GM12874 (cell line): ENCODE results near the gene SPSB1.

ENCODE experiments used
- TF ChIP-seq, protein P1 (sequence below): IDR thresholded peaks from 2 replicates; pipeline ENCODE4 v1.5.1; 2011; ENCODE audit warnings: low read depth, mild to moderate bottlenecking, control low read depth, low read length, moderate library complexity; ENCODE audit not compliant: insufficient read depth

The SPSB1 gene

DNA sequence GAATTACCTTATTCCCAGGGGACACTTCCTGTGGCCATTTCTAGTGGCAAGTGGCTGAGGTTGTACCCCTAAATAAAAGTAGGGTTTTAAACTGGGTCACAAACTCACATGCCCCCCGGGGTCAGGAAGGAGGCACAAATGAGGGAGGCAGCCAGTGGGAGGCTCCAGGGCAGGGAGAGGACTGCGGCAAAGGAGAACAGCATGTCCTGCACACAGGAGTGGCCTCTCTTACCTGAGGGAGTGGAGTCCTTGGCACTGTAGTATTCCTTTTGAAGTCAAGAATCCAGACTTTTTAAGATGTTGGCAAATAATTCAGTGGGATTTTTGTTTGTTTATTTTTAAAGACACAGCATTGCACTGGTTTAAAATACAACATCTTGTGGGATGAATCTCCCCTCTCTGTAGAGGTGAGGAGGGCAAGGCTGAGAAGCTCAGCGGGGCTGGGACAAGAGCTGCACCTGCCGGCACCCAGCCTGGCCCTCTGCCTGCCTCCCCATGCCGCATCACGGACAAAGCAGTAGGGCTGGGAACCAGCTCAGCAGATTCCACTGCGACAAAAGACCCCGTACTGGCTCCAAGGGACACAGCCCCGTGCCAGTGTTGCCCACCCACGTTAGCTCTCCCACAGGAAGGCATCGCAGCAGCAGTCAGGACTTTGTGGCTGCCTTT lies 22.2 kb downstream of the SPSB1 start:
- TF ChIP-seq, protein P1, sequence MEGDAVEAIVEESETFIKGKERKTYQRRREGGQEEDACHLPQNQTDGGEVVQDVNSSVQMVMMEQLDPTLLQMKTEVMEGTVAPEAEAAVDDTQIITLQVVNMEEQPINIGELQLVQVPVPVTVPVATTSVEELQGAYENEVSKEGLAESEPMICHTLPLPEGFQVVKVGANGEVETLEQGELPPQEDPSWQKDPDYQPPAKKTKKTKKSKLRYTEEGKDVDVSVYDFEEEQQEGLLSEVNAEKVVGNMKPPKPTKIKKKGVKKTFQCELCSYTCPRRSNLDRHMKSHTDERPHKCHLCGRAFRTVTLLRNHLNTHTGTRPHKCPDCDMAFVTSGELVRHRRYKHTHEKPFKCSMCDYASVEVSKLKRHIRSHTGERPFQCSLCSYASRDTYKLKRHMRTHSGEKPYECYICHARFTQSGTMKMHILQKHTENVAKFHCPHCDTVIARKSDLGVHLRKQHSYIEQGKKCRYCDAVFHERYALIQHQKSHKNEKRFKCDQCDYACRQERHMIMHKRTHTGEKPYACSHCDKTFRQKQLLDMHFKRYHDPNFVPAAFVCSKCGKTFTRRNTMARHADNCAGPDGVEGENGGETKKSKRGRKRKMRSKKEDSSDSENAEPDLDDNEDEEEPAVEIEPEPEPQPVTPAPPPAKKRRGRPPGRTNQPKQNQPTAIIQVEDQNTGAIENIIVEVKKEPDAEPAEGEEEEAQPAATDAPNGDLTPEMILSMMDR = no peak

DNA sequence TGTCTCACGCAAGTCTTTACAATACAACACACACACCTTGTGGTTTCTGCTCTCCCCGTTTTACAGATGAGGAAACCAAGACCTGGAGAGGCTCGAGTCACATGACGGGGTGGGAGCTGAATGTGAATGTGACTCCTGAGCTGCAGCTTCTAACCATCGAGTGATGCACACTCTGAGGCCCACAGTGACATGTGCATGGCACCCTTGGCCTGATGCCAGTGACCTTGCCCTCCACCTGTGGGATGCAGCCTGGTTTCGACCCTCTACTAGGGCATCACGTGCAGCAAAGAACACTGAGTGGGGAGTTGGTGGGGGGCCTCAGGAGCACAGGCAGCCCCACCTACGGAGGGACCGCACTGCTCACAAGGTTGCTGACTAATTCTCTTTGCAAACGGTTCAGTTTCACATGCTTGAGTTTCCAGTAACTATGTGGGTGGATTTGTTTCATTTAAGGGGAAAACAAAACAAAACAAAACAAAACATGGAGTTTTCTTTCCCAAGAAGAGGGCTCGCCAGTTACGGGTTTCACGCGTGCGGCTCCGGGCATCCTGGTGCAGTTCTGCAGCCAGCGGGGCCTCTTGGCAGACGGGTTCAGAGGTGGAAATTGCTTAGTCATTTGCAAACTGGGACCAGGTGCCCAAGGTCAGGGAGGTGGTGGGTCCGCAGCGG lies 22.9 kb downstream of the SPSB1 start:
- TF ChIP-seq, protein P1 = no peak

DNA sequence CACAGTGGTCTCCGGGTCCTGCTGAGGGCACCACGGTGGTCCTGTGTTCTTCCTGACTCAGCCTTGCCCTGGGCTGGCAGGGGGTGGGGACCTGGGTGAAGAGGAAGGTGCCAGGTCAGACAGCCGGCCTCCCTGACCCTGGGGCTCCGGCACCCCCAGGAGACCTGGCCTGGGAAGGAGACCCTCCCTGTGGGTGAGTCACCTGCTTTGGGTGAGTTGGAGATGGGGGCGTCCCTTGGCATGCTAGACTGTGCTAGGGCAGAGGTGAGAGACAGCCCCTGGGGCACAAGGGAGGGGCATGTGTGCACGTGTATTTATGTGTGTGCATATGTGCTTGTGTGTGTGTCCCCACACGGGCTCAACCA lies 23.4 kb downstream of the SPSB1 start:
- TF ChIP-seq, protein P1 = no peak

DNA sequence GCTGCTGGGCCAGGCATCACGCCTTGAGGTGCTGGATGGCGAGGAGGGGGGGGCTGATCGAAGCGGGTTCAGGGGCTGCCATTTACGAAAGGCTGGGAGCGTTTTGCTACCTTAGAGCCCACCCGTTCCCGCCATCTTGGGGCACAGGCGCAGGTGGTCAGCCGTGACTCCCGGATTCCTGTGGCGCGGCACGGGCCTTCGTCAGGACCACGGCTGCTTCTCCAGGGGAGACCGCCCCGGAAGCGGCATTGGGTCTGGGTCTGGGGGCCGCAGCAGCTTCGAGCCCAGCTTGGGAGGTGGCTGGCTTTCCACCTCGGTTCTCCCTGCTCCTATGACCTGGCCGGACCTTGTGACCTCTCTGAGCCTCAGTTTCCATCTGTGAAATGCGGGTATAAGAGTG lies 23.8 kb downstream of the SPSB1 start:
- TF ChIP-seq, protein P1 = no peak

DNA sequence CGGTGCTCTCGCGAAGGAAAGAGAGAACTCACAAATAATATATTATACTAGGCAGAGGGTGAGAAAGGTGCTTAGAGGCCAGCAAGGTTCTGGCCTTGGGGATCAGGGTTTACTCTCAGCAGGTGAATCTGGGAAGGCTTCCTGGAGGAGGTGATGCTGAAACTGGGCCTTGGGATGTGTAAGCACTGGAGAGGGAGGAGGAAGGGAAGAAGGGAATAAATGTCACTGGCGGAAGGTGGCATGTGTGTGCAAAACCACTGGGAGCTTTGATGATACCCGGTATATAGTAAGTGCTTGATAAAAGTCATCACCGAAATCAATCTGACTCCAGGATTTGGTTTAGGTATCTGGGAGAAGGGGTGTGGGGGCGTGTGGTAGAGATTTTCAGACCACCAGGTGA lies 24.4 kb downstream of the SPSB1 start:
- TF ChIP-seq, protein P1 = no peak

DNA sequence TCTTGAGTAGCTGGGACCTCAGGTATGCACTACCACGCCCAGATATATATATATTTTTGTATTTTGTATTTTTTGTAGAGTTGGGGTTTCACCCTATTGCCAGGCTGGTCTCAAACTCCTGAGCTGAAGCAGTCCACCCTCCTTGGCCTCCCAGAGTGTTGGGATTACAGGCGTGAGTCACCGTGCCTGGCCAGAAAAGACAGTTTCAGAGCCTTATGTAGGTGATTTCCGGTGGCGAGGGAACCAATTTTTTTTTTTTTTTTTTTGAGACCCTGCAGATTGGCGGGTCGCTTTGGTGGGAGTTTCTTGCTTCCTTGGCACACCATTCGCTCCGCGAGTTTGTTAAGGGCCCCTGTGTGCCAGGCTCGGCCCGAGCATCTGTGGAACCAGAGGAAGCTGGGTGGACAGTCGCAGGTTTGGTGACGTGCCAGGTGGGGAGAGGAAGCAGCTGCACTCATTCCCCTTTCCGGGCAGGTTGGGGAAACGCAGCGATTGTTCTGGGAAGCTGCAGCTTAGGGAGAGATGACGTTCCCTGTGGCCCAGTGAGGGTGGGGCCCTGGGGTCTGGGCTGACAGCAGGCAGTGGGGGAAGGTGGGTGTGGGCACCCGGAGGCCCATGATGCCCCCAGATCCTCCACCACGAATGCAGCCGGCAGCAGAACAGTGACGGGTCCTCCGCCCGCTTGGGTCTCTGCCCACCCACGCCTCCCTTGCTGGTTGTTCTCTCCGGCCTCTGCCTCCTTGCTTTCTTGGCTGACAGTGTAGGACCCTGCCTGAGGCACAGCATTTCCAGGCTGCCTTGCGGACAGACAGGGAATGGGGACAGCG lies 25.1 kb downstream of the SPSB1 start:
- TF ChIP-seq, protein P1 = no peak

DNA sequence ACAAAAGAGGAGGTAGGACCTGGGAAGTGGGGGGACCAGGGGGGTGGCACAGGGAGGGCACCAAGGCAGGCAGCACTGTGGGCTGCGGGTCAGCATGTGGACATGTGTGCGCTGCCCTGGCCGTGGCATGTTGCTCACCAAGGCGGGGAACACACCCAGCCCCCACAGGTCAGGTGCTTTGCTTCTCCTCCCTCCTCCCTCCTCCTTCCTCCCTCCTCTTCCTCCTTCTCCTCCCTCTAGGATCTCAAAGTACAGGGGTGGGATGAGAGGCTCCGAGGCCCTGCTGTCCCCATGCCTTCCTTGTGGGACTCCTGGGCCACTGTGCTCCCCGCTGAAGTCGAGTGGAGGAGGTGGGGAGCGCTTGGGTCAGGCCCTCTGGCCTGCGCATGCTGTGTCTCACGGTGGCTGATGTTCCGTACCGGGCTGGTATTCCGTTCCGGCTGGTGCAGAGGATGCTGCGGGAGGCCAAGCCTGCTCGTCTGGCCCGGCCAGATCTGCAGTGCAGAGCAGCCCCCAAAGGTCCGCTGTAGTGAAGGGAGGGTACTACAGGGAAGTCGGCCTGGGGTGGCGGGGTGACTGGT lies 26.6 kb downstream of the SPSB1 start:
- TF ChIP-seq, protein P1 = no peak
